Pancreas (tissue), 10 donors: Measurements from ENCODE around the gene LTN1. TPM values are rescaled to one million over a fixed set of nuclear protein-coding genes. Genes with fewer than 3 reads are reported as not detected.

Source experiments
- ATAC-seq, 4 donors: fragments of 200-7000 bp; cut with Tn5 transposase; one replicate each; pipeline versions ENCODE4 v1.8.0 to v1.9.1; 2020; ENCODE audit warnings: mild to moderate bottlenecking in 4 of 4, moderate library complexity in 4 of 4
- DNase-seq, 6 donors: peaks; one replicate each; pipeline ENCODE4 v3.0.0-alpha.2; 2020
- FAIRE-seq: peaks from 2 replicates; lab custom pipeline; 2012; peaks lifted over from hg19 to GRCh38; lab: Jason Lieb, UNC
- H3K27ac ChIP-seq, 4 donors: fragments of 200-600 bp; sonication (generic); 1 replicate in 3 of 4; 2 replicates in 1 of 4; pipeline versions ENCODE4 v1.5.0 to v1.8.0; 2020
- H3K27me3 ChIP-seq, 4 donors: fragments of 200-600 bp; one replicate each; pipeline ENCODE4 v1.8.0; 2021
- H3K36me3 ChIP-seq, 3 donors: fragments of 200-600 bp; sonication (generic) in 1 of 3; one replicate each; pipeline versions ENCODE4 v1.5.0 to v1.8.0; 2020 to 2021
- H3K4me1 ChIP-seq, 3 donors: fragments of 200-600 bp; one replicate each; pipeline ENCODE4 v1.8.0; 2021
- H3K4me3 ChIP-seq, 4 donors: fragments of 200-600 bp; sonication (generic) in 2 of 4; one replicate each; pipeline versions ENCODE4 v1.5.0 to v1.8.0; 2020 to 2021
- H3K9me3 ChIP-seq, 4 donors: fragments of 200-600 bp; one replicate each; pipeline ENCODE4 v1.8.0; 2021
- WGBS, 2 donors: extraction: QIAGEN DNeasy Blood & Tissue Kit; methylation state at CpG; one replicate each; pipeline ENCODE4 v1.1.7; 2013; 5-methylcytosine and 5-hydroxymethylcytosine counted together
- intact Hi-C, 3 donors: fragments of 100-400 bp; cut with DNase I; formaldehyde crosslinking; loops; one replicate each; pipeline versions ENCODE4 v1.11.1 to v1.14.2; 2022
- polyA plus RNA-seq, 2 donors: library from polyadenylated mRNA; stranded (reverse); fragments of 200-250 nt; gene quantifications; one replicate each; pipeline ENCODE4 v1.2.3, GENCODE V29; 2013
- total RNA-seq, 6 donors: library from RNA; stranded (reverse); fragmentation: NEBNext Ultra II Directional in 4 of 6; extraction: Animal tissue kit (Norgen Biotek cat#: 25700) in 4 of 6; gene quantifications; one replicate each; pipeline versions ENCODE4 v1.2.1 to v1.2.4, GENCODE V29; 2021 to 2023
- TF ChIP-seq, protein P1 (sequence below), 4 donors: fragments of 200-600 bp; sonication (generic) in 3 of 4; IDR thresholded peaks; one replicate each; pipeline versions ENCODE4 v1.5.0 to v1.8.0; 2021; ENCODE audit warnings: antibody characterized with exemption in 4 of 4
- donor health status: healthy with polysubstance abuse.
- donor health status: DM: no; HTN: no; CAD: no; lungs with moderate emphysema.
- donor health status: DM: no; HTN: no; CAD: no.
- donor health status: control.
- donor health status: control.
- donor health status: Bipolar disorder and iron deficiency.
- donor health status: DM: yes; HTN: yes; CAD: no.
- donor health status: DM: no; HTN: no; CAD: no.
- donor health status: DM: no; HTN: no; CAD: no.
- donor health status: DM: yes; HTN: yes; CAD: no.

Gene LTN1
- total and polyA plus RNA-seq, 8 donors: 4.4 to 16.1 (median 12.1) TPM

DNA sequence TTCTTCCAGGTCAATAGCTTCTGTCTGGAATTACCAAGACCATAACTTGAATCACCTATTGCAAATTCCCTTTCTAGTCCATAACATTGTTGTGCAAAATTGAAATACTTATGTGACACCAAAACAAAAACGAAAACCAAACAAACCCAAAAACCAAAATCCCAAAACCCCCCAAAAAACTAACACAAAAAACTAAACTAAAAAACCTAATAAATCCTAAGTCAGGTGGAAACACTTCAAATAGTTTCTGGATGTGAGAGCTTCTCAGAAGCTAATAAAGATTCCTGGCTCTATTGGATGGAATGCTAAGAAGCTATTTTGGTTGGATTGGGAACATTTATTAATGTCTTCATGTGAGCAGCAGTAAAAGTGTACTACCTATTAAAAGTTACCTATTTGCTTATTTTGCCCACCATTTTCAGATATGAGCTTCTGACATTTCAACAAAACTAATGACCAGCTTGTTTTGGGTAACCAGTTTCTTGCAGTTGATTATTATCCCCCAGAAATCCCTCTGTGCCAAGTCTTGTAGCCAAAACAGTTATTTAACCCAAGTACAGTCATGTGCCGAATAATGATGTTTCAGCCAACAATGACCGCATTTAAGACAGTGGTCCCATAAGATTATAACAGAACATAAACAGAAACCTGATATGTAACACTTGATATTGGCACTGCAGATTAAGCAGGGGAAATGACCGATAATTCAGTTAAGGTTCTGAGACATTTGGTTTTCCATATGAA lies 76.4 kb downstream of the LTN1 start:
- Histone ChIP-seq H3K27ac (no peak overlapping the region), H3K4me1 (peaks cover 0 to 3% (median 0%) of the 10 kb centered on the region in 3 donors), H3K36me3 (no peaks in the 10 kb centered on the region), H3K27me3 (no peaks in the 10 kb centered on the region), H3K9me3 (no peaks in the 10 kb centered on the region), H3K4me3 (no peak overlapping the region)
- FAIRE-seq: no peak
- TF ChIP-seq, protein P1, sequence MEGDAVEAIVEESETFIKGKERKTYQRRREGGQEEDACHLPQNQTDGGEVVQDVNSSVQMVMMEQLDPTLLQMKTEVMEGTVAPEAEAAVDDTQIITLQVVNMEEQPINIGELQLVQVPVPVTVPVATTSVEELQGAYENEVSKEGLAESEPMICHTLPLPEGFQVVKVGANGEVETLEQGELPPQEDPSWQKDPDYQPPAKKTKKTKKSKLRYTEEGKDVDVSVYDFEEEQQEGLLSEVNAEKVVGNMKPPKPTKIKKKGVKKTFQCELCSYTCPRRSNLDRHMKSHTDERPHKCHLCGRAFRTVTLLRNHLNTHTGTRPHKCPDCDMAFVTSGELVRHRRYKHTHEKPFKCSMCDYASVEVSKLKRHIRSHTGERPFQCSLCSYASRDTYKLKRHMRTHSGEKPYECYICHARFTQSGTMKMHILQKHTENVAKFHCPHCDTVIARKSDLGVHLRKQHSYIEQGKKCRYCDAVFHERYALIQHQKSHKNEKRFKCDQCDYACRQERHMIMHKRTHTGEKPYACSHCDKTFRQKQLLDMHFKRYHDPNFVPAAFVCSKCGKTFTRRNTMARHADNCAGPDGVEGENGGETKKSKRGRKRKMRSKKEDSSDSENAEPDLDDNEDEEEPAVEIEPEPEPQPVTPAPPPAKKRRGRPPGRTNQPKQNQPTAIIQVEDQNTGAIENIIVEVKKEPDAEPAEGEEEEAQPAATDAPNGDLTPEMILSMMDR (IDR thresholded peaks at IDR 0.05): no peak
- 35 to 38% methylated on average over 4 of the region's 4 CpGs for WGBS, 2 donors
- peak in 1 of 4 donors; percentile 74 for ATAC-seq
- intact Hi-C loops: no loop called here
- no peak for DNase-seq

DNA sequence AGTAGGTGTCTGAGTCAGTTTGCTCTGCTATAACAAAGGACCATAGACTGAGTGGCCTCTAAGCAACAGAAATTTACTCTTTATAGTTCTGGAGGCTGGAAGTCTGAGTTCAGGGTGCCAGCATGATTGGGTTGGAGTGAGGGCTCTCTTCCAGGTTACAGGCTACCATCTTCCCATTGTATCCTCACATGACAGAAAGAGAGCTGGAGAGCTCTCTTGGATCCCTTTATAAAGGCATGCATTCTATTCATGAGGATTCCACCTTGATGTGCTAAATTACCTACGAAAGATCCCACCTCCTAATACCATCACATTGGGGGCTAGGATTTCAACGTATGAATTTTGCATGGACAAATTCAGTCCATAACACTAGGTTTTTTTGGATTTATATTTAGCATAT lies 79.6 kb downstream of the LTN1 start:
- no peaks in the 10 kb centered on the region for H3K27me3 ChIP-seq
- no peak overlapping the region for H3K27ac ChIP-seq
- peaks cover 0 to 3% (median 0%) of the 10 kb centered on the region in 3 donors for H3K4me1 ChIP-seq
- no peaks in the 10 kb centered on the region for H3K9me3 ChIP-seq
- no peak overlapping the region for H3K4me3 ChIP-seq
- no peaks in the 10 kb centered on the region for H3K36me3 ChIP-seq
- ATAC-seq: no peak
- TF ChIP-seq, protein P1 (IDR thresholded peaks at IDR 0.05): no peak
- intact Hi-C loops: no loop called here
- WGBS, 2 donors: 70 to 78% methylated on average over 2 of the region's 2 CpGs
- no peak for FAIRE-seq
- DNase-seq: no peak

DNA sequence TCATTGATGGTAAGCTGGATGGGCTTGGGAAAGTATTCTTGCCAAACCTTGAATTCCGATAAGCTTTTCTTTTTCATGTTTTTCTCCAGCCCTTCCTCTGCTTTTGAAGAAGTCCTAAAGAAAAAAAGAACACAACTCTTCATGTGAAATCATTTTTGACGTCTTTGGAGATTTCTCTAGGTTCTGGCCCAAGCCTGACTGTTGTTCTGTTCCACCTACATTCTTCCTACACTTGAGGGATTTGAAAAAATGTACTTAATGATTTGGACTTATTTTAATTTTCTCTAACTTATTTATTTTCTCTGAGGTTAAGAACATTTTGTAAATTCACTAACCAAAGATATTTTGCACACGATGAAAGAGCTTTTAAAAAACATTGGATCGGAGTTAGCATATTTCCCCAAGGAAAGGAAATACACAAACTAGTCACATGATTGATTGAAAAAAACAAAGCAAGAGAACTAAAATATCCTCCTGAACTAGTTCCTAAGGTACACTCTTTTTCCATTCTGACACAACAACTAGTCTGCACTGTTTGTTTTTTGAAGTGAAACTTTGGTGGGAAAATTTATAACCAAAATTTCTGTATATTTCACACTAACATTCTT lies 82.3 kb downstream of the LTN1 start:
- FAIRE-seq (no peak), ATAC-seq (no peak), DNase-seq (no peak)
- Histone ChIP-seq H3K4me1 (no peaks in the 10 kb centered on the region), H3K27me3 (no peaks in the 10 kb centered on the region), H3K36me3 (no peaks in the 10 kb centered on the region), H3K9me3 (no peaks in the 10 kb centered on the region), H3K27ac (no peak overlapping the region), H3K4me3 (no peak overlapping the region)
- TF ChIP-seq, protein P1 (IDR thresholded peaks at IDR 0.05): no peak
- 73 to 79% methylated on average over 4 of the region's 4 CpGs for whole genome bisulfite sequencing, 2 donors
- intact Hi-C loops: no loop called here

DNA sequence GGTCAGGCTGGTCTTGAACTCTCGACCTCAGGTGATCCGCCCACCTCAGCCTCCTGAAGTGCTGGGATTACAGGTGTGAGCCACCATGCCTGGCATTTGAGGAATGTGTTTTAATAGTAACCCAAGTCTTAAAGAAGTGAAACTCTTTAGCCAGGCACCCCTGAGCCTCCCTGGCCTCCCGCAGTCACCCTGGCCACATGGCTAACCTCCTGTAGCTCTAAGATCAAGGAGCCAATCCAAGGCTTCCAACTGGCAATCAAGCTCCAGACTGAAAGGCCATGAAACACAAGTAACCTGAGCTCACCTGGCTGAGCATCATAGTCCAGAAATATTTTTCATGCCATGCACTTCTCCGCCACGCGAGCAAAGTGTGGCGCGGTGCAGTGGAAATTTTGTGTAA lies 84.3 kb downstream of the LTN1 start:
- intact Hi-C loops: no loop called here
- FAIRE-seq: no peak

More for the DNA sequence above, 84.3 kb downstream of the LTN1 start:
- H3K36me3 ChIP-seq: no peaks in the 10 kb centered on the region
- H3K9me3 ChIP-seq: no peaks in the 10 kb centered on the region
- 95 to 96% methylated on average over 8 of the region's 8 CpGs for WGBS, 2 donors
- DNase-seq (no peak), ATAC-seq (no peak)
- TF ChIP-seq, protein P1 (IDR thresholded peaks at IDR 0.05): no peak
- no peaks in the 10 kb centered on the region for H3K27me3 ChIP-seq
- H3K27ac ChIP-seq: no peak overlapping the region
- H3K4me1 ChIP-seq: no peaks in the 10 kb centered on the region
- H3K4me3 ChIP-seq: no peak overlapping the region
